GM12874 (cell line): ENCODE data around the gene FOXJ1.

ENCODE experiments used
- TF ChIP-seq, protein P1 (sequence below): IDR thresholded peaks from 2 replicates; pipeline ENCODE4 v1.5.1; 2011; ENCODE audit warnings: low read depth, mild to moderate bottlenecking, control low read depth, low read length, moderate library complexity; ENCODE audit not compliant: insufficient read depth

Gene FOXJ1

GRCh38 chr17:76166906-76167305 lies 25.9 kb upstream of the FOXJ1 start:
- TF ChIP-seq, protein P1, sequence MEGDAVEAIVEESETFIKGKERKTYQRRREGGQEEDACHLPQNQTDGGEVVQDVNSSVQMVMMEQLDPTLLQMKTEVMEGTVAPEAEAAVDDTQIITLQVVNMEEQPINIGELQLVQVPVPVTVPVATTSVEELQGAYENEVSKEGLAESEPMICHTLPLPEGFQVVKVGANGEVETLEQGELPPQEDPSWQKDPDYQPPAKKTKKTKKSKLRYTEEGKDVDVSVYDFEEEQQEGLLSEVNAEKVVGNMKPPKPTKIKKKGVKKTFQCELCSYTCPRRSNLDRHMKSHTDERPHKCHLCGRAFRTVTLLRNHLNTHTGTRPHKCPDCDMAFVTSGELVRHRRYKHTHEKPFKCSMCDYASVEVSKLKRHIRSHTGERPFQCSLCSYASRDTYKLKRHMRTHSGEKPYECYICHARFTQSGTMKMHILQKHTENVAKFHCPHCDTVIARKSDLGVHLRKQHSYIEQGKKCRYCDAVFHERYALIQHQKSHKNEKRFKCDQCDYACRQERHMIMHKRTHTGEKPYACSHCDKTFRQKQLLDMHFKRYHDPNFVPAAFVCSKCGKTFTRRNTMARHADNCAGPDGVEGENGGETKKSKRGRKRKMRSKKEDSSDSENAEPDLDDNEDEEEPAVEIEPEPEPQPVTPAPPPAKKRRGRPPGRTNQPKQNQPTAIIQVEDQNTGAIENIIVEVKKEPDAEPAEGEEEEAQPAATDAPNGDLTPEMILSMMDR, result no peak

DNA sequence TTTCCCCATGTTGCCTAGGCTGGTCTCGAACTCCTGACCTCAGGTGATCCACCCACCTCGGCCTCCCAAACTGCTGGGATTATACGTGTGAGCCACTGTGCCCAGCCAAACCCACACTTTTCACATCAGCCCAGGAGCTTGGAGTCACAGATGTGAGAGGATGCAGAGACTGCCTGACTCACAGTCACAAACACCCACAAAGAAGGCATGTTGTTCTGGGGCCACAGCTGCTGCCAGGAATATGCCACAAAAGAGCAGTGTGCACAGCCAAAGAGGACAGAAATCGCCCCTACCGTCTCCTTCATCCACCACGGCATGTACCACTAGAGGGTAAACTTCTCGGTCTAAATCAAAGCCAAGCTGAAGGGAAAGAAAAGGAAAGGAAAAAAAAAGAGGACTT lies 25.1 kb upstream of the FOXJ1 start:
- TF ChIP-seq, protein P1, result no peak

DNA sequence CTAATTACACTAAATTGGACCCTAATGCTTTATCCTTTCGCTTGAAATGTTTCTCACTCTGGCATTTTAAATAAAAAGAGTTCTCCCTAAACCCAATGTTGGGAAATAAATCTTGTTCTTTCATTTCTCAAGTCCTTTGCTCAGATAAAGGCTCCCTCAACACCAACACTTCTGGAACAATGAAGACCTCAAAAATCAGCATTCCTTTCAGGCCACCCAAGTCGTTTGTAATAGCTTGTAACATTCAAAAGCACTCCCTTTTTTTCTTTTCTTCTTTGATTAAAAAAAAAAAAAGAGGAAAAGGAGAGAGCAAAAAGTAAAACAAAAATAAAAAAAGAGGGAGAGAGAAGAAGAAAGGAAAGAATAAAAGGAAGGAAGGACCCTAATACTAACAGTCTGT lies 23.3 kb upstream of the FOXJ1 start:
- TF ChIP-seq, protein P1, result no peak

DNA sequence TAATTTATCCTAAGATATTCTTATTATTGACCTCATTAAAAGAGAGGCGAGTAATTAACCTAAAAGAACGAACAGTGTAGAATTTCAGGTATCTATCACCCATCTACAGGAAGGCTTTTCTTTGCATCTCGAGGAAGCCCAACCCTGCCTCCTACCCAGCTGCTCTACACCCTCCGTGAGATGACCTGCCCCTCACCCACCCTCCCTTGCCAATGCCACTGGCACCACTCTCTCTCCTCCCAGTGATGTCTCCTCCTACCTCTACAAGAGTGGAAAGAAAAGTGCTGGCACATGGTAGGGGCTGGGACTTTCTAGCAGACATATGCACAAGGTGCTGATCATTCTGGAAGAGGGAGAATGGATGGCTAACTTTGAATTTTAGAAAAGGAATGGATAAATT lies 22.9 kb upstream of the FOXJ1 start:
- TF ChIP-seq, protein P1, result no peak

DNA sequence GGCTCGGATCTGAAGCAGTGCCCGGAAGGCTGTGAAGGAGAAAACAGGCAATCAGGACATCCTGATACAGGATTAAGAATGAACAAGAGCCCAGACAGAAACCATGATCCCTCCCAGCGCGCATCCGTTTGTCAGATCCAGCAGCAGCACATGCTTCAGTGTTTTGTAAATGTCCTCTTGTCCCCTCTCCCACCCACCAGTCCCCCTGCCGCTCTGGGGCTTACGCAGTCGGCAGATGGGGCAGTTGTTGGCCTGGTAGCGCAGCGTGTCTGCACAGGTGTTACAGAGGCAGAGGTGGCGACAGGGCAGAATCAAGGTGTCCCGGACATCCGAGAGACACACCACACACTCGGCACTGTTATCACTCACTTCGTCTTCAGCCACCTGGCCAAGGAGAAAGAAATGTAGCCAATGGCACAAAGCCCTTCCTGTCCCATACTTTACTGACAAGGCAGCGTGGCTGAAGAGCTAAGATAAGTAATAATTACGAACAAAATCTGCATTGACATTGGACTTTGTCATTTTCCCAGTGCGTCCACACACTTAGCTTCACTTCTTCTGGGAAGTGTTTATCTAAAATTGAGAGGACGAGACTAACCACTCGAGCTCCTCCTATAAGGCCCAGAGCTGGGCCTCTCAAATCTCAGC lies 20.7 kb upstream of the FOXJ1 start:
- TF ChIP-seq, protein P1, result no peak

- TF ChIP-seq, protein P1, result no peak
Observed at GRCh38 chr17:76160896-76161528, 20.0 kb upstream of the FOXJ1 start.

DNA sequence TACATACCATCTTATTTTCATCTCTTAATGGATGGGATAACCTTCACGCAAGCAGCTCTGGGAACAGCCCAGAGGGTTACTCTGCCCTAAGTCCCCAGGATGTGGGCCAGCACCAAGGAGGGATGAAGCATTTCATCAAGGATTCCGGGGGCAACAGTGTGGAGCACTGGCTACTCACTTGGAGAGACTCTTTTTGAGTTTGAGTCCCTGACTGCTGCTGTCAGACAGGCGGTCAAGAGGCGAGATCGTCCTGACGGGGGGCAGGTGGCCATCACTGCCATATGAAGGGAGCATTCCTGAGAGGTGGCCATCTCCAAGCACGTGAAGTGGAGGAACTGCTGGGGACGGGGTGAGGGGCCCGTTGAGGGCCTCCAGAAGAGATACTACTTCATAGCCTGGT lies 18.1 kb upstream of the FOXJ1 start:
- TF ChIP-seq, protein P1, result no peak
